GM18507 (cell line): ENCODE data around the gene AURKB.
"Not testable (repeated sequence)": the region's sequence is repeated elsewhere in the genome, so short reads cannot be mapped to it uniquely, and the experiment has no call there.

Experiments
- DNase-seq: peaks from one replicate; pipeline ENCODE4 v3.0.0; 2011; ENCODE audit warnings: low read depth; ENCODE audit not compliant: insufficient read length; ENCODE audit errors: extremely low spot score
- FAIRE-seq: peaks from 2 replicates; lab custom pipeline; 2011; peaks lifted over from hg19 to GRCh38; lab: Jason Lieb, UNC

AURKB gene

DNA sequence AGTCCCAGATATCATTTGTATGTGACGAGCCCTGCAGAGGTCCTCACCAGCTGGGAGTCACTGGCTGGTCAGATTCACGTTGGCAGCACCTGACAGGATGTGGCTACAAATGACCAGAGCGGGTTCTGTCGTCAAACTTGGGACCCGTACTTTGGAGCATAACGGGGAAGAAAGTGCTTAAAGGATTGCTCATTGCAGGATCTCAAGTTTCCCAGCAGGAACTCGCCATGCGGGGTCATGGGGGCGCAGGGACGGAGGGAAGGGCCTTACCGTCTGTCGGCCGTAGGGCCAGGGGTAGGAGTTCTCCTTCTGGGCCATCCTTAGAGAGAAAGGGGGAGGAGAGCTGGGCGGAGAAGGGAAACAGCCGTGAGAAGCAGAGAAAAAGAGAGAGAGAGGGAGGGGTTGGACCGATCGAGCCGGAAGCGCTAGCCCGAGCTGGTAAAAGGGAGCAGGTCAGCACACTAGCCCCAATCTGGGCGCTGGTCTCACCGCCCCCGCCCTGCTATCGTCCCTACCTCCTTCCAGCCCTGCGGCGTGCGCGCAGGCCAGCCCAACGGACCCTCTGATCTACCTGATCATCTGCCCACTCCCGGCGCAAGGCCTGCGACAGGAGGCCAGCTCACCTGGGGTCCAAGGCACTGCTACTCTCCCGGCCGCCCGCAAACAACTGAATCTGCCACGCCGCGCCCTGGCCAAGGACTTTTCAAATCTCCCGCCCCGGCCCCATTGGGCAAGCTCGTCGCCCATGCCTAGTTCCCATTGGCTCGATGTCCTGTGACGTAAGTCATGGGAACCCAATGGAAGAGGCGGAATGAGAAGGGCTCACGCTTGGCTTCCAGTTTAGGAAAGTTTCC is at the start of gene AURKB:
TSS of gene AURKB (minus strand) at position 669 of the 854 bp plus-strand sequence. CDS start at position 318, 351 bp downstream.
- peak; percentile 99 for FAIRE-seq

DNA sequence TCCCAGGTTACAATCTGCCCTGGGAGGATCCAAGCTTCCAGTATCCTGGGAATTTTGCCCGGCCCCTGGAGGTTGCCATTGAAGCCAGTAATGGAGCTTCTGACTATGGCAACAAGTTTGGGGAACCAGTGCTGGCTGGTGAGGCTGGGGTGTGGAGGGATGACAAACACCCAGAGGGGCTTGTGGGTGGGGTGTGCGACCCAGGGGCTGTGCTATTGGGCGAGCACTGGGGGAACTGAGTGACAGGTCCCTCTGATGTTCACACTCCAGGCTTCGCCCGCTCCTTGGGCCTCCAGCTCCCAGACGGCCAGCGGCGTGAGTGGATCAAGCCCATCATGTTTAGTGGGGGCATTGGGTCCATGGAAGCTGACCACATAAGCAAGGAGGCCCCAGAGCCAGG is 47.4 kb upstream of the AURKB start:
- no peak for FAIRE-seq
- no peak for DNase-seq

More for the DNA sequence above, at the start of gene AURKB:
- peak; percentile 95 for DNase-seq

- FAIRE-seq: no peak
- no peak for DNase-seq
Observed at GRCh38 chr17:8256691-8257090, 46.3 kb upstream of the AURKB start.

- FAIRE-seq (no peak), DNase-seq (no peak)
Observed at GRCh38 chr17:8256291-8256690, 45.9 kb upstream of the AURKB start.

DNA sequence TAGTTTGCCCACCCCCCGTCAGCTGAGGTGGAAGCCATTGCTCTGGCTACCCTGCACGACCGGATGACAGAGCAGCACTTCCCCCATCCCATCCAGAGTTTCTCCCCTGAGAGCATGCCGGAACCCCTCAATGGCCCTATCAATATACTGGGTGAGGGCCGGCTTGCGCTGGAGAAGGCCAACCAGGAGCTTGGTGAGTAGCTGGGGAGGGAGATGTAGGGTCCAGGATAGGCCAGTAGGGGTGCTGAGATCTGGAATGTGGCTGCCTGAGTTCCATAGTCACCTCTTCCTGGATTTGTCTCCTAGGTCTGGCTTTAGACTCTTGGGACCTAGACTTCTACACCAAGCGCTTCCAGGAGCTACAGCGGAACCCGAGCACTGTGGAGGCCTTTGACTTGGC is 45.1 kb upstream of the AURKB start:
- FAIRE-seq (no peak), DNase-seq (no peak)

DNA sequence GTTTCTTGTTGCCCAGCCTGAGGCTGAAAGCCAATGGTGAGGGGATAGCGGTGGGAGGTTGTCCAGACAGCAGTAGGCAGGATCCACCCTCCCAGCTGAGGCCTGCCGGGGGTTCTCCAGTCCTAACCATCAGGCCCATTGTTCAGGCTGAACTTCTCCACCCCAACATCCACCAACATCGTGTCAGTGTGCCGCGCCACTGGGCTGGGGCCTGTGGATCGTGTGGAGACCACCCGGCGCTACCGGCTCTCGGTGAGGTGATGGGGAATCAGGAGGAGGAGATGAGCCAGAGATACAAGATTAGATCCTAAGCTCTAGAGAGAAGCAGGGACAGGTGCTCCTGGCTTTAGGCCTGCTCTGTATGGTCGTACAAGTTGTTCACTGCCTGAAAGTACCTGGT is 44.5 kb upstream of the AURKB start:
- FAIRE-seq: no peak

DNA sequence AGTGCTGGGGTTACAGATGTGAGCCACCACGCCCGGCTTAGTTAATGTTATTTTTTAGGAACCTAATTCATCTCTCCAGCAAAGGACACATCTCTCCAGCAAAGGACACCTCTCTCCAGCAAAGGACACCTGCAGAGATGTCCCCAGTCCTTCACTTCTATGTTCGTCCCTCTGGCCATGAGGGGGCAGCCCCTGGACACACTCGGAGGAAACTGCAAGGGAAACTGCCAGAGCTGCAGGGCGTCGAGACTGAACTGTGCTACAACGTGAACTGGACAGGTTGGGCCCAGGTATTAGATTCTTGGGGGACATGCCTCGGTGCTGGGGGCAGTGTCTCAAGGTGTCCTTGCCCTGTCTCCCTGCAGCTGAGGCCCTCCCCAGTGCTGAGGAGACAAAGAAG is 43.4 kb upstream of the AURKB start:
- DNase-seq (no peak), FAIRE-seq (no peak)

More for the DNA sequence above, 44.5 kb upstream of the AURKB start:
- DNase-seq: no peak

- not testable (repeated sequence) for DNase-seq, FAIRE-seq
Observed at GRCh38 chr17:8251411-8251810, 41.0 kb upstream of the AURKB start.

- no peak for DNase-seq
- FAIRE-seq: no peak
Observed at GRCh38 chr17:8249621-8250500, 39.5 kb upstream of the AURKB start.

- peak; percentile 94 for FAIRE-seq
- DNase-seq: peak; percentile 82
Observed at GRCh38 chr17:8248751-8249607, 38.6 kb upstream of the AURKB start, which contains the start of gene PFAS. PFAS (plus strand) TSS chr17:8249289; CDS start chr17:8253938, 4,649 bp downstream.

GRCh38 chr17:8244768-8245167 is 34.4 kb upstream of the AURKB start:
- no peak for DNase-seq
- FAIRE-seq: no peak

DNA sequence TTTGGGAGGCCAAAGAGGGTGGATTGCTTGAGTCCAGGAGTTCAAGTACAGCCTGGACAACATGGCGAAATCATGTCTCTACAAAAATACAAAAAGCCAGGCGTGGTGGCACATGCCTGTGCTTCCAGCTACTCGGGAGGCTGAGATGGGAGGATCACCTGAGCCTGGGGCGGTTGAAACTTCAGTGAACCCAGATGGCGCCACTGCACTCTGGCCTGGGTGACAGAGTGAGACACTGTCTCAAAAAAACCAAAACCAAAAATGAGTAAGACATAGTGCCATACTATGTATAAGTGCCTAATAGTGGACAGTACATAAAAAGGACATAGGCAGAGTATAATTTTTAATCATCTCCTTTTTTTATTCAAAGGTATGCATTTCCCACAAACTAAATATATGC is 33.5 kb upstream of the AURKB start:
- no peak for FAIRE-seq

DNA sequence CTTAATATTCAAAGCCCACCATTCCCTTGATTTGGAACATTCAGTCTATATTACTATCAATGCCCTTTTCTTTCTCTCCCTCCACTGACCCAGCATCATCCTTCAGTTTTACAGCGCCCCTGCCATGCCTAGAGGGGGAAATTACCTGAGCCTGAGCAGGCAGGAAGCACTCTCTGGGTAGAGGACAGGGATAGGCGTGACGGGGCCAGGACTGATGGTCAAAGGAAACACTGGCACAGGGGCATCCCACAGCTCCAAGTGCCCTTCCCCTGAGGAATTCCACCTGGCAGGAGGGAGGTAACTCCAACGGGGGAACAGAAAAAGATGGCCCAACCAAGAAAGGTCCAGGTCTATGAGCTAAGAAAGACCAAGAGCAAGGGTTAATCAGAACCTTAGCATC is 27.5 kb upstream of the AURKB start:
- no peak for FAIRE-seq
- no peak for DNase-seq

More for the DNA sequence above, 33.5 kb upstream of the AURKB start:
- DNase-seq: no peak

- FAIRE-seq: no peak
Observed at GRCh38 chr17:8237175-8237574, 26.8 kb upstream of the AURKB start.

DNA sequence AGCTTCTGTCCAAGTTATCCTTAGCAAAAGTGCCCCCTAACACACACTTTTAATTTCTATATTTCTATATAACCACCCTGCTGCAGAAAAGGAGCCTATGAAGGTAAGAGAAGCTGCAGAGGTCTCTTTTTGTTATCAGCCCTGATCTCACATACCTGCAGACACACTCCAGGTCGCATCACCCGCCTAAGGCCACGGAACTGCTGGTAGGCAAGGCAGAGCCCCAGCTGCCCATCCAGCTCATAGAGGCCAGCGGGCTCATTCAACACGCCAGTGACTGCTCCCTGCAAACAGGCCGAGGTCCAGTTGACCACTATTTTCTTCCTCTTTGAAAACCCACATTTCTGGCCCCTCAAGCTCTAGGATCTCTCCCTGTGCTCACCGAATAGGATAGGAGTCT is 25.3 kb upstream of the AURKB start:
- FAIRE-seq (no peak), DNase-seq (no peak)

More at GRCh38 chr17:8237175-8237574, 26.8 kb upstream of the AURKB start:
- no peak for DNase-seq

- FAIRE-seq: no peak
Observed at GRCh38 chr17:8234361-8235270, 24.2 kb upstream of the AURKB start.

GRCh38 chr17:8231701-8232100 is 21.3 kb upstream of the AURKB start:
- FAIRE-seq (no peak), DNase-seq (no peak)

More at GRCh38 chr17:8234361-8235270, 24.2 kb upstream of the AURKB start:
- no peak for DNase-seq

GRCh38 chr17:8227238-8227581 is 16.8 kb upstream of the AURKB start:
- FAIRE-seq: no peak

More at GRCh38 chr17:8227238-8227581, 16.8 kb upstream of the AURKB start:
- DNase-seq: no peak
